Aorta (tissue), 5 donors: ENCODE measurements around the gene SYN1. TPM values are rescaled to one million over a fixed set of nuclear protein-coding genes. Genes with fewer than 3 reads are reported as not detected.
A peak's percentile ranks its signal among the peaks of the same experiment; 100 is the strongest.

ENCODE experiments used
- ATAC-seq: fragments of 200-7000 bp; cut with Tn5 transposase; one replicate; pipeline ENCODE4 v1.9.1; 2022; ENCODE audit warnings: moderate library complexity; ENCODE audit not compliant: low FRiP score
- DNase-seq, 2 donors: peaks; one replicate each; pipeline ENCODE4 v3.0.0-alpha.2; 2020
- H3K27ac ChIP-seq, 2 donors: one replicate each; pipeline ENCODE4 v1.5.1; 2013; ENCODE audit warnings: low read length in 2 of 2, mild to moderate bottlenecking in 2 of 2, moderate library complexity in 2 of 2, control low read depth in 1 of 2, inconsistent platforms in 1 of 2, low read depth in 1 of 2
- H3K27me3 ChIP-seq, 2 donors: one replicate each; pipeline ENCODE4 v1.6.1; 2013; ENCODE audit warnings: control low read depth in 1 of 2, low read length in 1 of 2, mild to moderate bottlenecking in 1 of 2, moderate library complexity in 1 of 2; ENCODE audit not compliant: insufficient read depth in 2 of 2, control insufficient read depth in 1 of 2
- H3K36me3 ChIP-seq, 2 donors: one replicate each; pipeline ENCODE4 v1.6.1; 2013; ENCODE audit warnings: control low read depth in 1 of 2, low read length in 1 of 2, mild to moderate bottlenecking in 1 of 2; ENCODE audit not compliant: insufficient read depth in 2 of 2, control insufficient read depth in 1 of 2
- H3K4me1 ChIP-seq, 2 donors: one replicate each; pipeline ENCODE4 v1.6.1; 2013; ENCODE audit warnings: low read length in 2 of 2, control low read depth in 1 of 2, mild to moderate bottlenecking in 1 of 2, moderate library complexity in 1 of 2; ENCODE audit not compliant: insufficient read depth in 2 of 2, control insufficient read depth in 1 of 2
- H3K4me3 ChIP-seq, 2 donors: one replicate each; pipeline ENCODE4 v1.5.1; 2013; ENCODE audit warnings: low read length in 2 of 2, control low read depth in 1 of 2, mild to moderate bottlenecking in 1 of 2
- H3K9me3 ChIP-seq: one replicate; pipeline ENCODE4 v1.6.1; 2013; ENCODE audit warnings: mild to moderate bottlenecking, low read length; ENCODE audit not compliant: control insufficient read depth
- WGBS, 2 donors: extraction: QIAGEN DNeasy Blood & Tissue Kit; methylation state at CpG; one replicate each; pipeline ENCODE4 v1.1.7; 2013; 5-methylcytosine and 5-hydroxymethylcytosine counted together
- intact Hi-C, 2 donors: fragments of 100-400 bp; cut with DNase I; formaldehyde crosslinking; loops; one replicate each; pipeline versions ENCODE4 v1.14.2 to v1.15.0; 2022
- polyA plus RNA-seq, 2 donors: library from polyadenylated mRNA; stranded (reverse); fragments of 200-250 nt; gene quantifications; one replicate each; pipeline ENCODE4 v1.2.3, GENCODE V29; 2013
- total RNA-seq, 2 donors: library from RNA; stranded (reverse); fragmentation: NEBNext Ultra II Directional; extraction: Animal tissue kit (Norgen Biotek cat#: 25700); gene quantifications; one replicate each; pipeline ENCODE4 v1.2.1, GENCODE V29; 2021
- donor health status: healthy with polysubstance abuse.
- donor health status: Bipolar disorder and iron deficiency.
- donor health status: DM: no; HTN: no; CAD: no.
- donor health status: DM: no; HTN: no; CAD: no.
- donor health status: DM: yes; HTN: yes; CAD: no.

Gene SYN1
- total and polyA plus RNA-seq, 4 donors = 0.90 to 1.9 (median 1.5) TPM

GRCh38 chrX:47651043-47651905 lies 31.6 kb upstream of the SYN1 start:
- no peaks in the 10 kb centered on the region for H3K4me1 ChIP-seq
- ATAC-seq (peak; percentile 1), DNase-seq (no peak)
- 10 to 40% methylated on average over 19 of the region's 19 CpGs for WGBS, 2 donors
- H3K36me3 ChIP-seq = no peaks in the 10 kb centered on the region
- intact Hi-C loops = loop anchor here in 1 of 2 donors (10.0 kb wide), 2 partner anchors 184 to 374 kb away; partner anchors contain the start of gene ZNF81
- H3K27ac ChIP-seq = peak overlapping the region in 1 of 2 donors; percentile 20
- H3K4me3 ChIP-seq = no peak overlapping the region
- no peaks in the 10 kb centered on the region for H3K9me3 ChIP-seq
- H3K27me3 ChIP-seq = no peaks in the 10 kb centered on the region

- peak; percentile 96 for DNase-seq
- no peaks in the 10 kb centered on the region for H3K4me1 ChIP-seq
- no peaks in the 10 kb centered on the region for H3K36me3 ChIP-seq
- WGBS, 2 donors = 1 to 34% methylated on average over 51 to 65 of the region's 65 CpGs
- ATAC-seq = peak; percentile 97
- no peaks in the 10 kb centered on the region for H3K27me3 ChIP-seq
- no peaks in the 10 kb centered on the region for H3K9me3 ChIP-seq
- H3K27ac ChIP-seq = peak within 1 kb of the TSS in 1 of 2 donors; percentile 53
- intact Hi-C loops = loop anchor here in 1 of 2 donors (10.0 kb wide), 2 partner anchors 184 to 374 kb away; partner anchors contain the start of gene ZNF81
- H3K4me3 ChIP-seq = peak within 1 kb of the TSS; percentile 15 to 77
Measured at GRCh38 chrX:47650164-47651042, 30.7 kb upstream of the SYN1 start, which contains the start of gene ELK1. Gene ELK1 (minus strand): TSS chrX:47650563. CDS start chrX:47641441, 9,122 bp downstream.

- Histone ChIP-seq H3K9me3 (no peaks in the 10 kb centered on the region), H3K27ac (no peak overlapping the region), H3K4me3 (peak overlapping the region; percentile 15 to 77), H3K4me1 (no peaks in the 10 kb centered on the region), H3K27me3 (no peaks in the 10 kb centered on the region), H3K36me3 (no peaks in the 10 kb centered on the region)
- WGBS, 2 donors = 1 to 38% methylated on average over 11 of the region's 11 CpGs
- ATAC-seq (no peak), DNase-seq (no peak)
- intact Hi-C loops = loop anchor here (10.0 kb wide), 3 partner anchors 65 to 375 kb away; partner anchors contain the start of genes TIMP1 (in 1 of the 2) and ZNF81 (in 1 of the 2)
Measured at GRCh38 chrX:47649781-47650163, 30.1 kb upstream of the SYN1 start.

DNA sequence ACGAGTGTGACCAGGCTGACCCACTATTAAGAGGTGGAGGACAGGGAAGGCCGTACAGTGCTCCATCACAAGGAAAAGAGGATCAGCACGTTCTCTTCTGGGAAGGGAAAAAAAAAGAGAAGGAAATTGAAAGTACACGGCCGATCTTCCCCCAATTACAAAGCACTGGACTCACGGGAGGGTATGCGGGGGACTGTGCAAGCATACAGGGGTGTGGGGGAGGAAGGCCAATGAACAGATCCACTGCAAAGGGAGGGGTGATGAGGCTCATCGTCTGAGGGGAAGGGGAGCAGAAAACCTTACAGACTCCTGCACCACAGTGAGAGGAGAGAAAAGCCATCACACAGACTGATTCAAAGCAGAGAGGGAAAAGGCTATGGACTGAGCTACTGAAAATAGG lies 29.6 kb upstream of the SYN1 start:
- Histone ChIP-seq H3K27ac (no peak overlapping the region), H3K9me3 (no peaks in the 10 kb centered on the region), H3K27me3 (no peaks in the 10 kb centered on the region), H3K4me1 (no peaks in the 10 kb centered on the region), H3K4me3 (peak overlapping the region in 1 of 2 donors; percentile 15), H3K36me3 (no peaks in the 10 kb centered on the region)
- no peak for ATAC-seq
- 17 to 43% methylated on average over 8 of the region's 8 CpGs for WGBS, 2 donors
- no peak for DNase-seq
- intact Hi-C loops = loop anchor here in 1 of 2 donors (10.0 kb wide), 1 partner anchor 64 kb away; the partner anchor contains the start of gene TIMP1

- Histone ChIP-seq H3K9me3 (no peaks in the 10 kb centered on the region), H3K4me3 (no peak overlapping the region), H3K36me3 (no peaks in the 10 kb centered on the region), H3K27me3 (no peaks in the 10 kb centered on the region), H3K27ac (no peak overlapping the region), H3K4me1 (no peaks in the 10 kb centered on the region)
- ATAC-seq = no peak
- no peak for DNase-seq
- 79 to 87% methylated on average over 2 of the region's 2 CpGs for WGBS, 2 donors
- intact Hi-C loops = loop anchor here in 1 of 2 donors (10.0 kb wide), 1 partner anchor 64 kb away; the partner anchor contains the start of gene TIMP1
Measured at GRCh38 chrX:47648376-47648775, 28.7 kb upstream of the SYN1 start.

GRCh38 chrX:47646636-47647035 lies 27.0 kb upstream of the SYN1 start:
- WGBS, 2 donors = 70 to 81% methylated on average over 6 of the region's 6 CpGs
- no peaks in the 10 kb centered on the region for H3K36me3 ChIP-seq
- H3K27me3 ChIP-seq = no peaks in the 10 kb centered on the region
- H3K9me3 ChIP-seq = no peaks in the 10 kb centered on the region
- intact Hi-C loops = loop anchor here in 1 of 2 donors (10.0 kb wide), 1 partner anchor 62 kb away; the partner anchor contains the start of gene TIMP1
- no peaks in the 10 kb centered on the region for H3K4me1 ChIP-seq
- no peak for DNase-seq
- H3K27ac ChIP-seq = no peak overlapping the region
- H3K4me3 ChIP-seq = no peak overlapping the region
- ATAC-seq = no peak

DNA sequence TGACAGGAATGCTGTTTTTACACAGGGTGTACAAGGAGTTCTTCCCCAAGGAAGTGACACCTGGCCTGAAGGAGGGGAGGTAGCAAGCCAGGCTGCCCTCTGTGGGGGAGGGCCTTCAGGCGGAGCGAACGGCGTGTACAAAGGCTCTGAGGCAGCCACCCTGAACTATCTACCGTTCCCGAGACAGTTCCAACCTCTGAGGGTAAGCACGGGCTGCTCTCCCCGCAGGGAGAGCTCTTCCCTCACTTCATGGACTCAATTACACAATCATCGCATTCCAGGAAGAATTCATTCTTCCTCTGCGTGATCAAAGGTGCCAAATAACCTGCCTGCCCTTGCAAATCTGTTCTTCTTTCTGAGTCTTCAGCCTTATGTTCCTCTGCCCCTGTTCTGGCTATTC lies 25.9 kb upstream of the SYN1 start:
- Histone ChIP-seq H3K36me3 (no peaks in the 10 kb centered on the region), H3K4me1 (no peaks in the 10 kb centered on the region), H3K27ac (no peak overlapping the region), H3K4me3 (no peak overlapping the region), H3K27me3 (no peaks in the 10 kb centered on the region), H3K9me3 (no peaks in the 10 kb centered on the region)
- ATAC-seq (no peak), DNase-seq (no peak)
- WGBS, 2 donors = 80 to 82% methylated on average over 10 of the region's 10 CpGs
- intact Hi-C loops = loop anchor here in 1 of 2 donors (10.0 kb wide), 1 partner anchor 61 kb away; the partner anchor contains the start of gene TIMP1

DNA sequence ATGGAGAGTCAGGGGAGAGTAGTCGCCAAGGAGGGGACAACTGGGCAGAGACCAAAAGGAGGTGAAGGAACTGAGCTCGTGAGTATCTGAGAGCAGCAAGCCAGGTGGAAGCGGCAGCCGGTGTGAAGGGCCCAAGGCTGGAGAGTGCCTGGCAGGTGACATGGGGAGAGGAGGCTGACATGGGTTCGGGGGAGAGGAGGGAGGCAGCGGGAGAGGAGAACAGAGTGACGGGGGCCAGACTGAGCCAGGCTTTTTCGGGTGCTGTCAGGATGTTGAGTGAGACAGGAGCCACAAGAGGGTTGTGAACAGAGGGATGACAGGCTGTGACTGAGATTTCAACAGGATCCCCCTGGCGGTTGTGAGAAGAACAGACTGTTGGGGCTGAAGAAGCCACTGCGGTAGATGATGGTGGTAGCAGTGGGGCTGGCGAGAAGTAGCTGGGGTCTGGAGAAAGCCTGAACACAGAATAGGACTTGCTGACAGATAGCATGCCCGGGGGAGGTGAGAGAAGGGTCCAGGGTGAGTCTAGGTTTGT lies 25.0 kb upstream of the SYN1 start:
- no peaks in the 10 kb centered on the region for H3K9me3 ChIP-seq
- ATAC-seq = peak; percentile 55
- WGBS, 2 donors = 50 to 53% methylated on average over 12 of the region's 12 CpGs
- no peak overlapping the region for H3K27ac ChIP-seq
- DNase-seq = no peak
- no peaks in the 10 kb centered on the region for H3K27me3 ChIP-seq
- no peaks in the 10 kb centered on the region for H3K4me1 ChIP-seq
- H3K4me3 ChIP-seq = no peak overlapping the region
- H3K36me3 ChIP-seq = no peaks in the 10 kb centered on the region
- intact Hi-C loops = loop anchor here (5.0 to 10.0 kb wide), 2 partner anchors 60 to 82 kb away; partner anchors contain the start of genes ARAF (in 1 of the 2) and TIMP1 (in 1 of the 2)
